ENCODE data around the gene RAB8A.
A peak's percentile ranks its signal among the peaks of the same experiment; 100 is the strongest.

DNA sequence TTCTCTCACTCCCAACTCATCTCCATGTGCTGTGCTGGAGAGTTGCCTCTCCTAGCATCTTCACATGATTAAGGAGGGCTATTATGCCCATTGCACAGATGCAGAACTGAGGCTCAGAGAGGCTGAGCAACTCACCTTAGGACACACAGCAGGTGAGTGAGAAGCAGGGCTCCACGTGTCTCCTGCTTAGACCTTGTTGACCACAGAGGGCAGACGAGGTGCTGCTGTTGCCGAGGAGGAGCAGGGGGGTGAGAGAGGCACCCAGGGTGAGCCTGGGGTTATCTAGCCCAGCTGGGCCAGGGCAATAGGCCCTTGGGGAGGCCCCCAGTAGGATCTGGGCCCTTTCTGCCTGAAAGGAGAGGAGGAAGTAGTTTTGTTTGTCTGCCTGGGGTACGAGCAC lies 29.4 kb downstream of the RAB8A start:
- TF ChIP-seq STAT5B (CRISPR knock-in tag; IDR thresholded peaks at IDR 0.05) (no peak), CEBPB (tag; IDR thresholded peaks at IDR 0.05) (no peak)
- TF ChIP-seq, protein P1, sequence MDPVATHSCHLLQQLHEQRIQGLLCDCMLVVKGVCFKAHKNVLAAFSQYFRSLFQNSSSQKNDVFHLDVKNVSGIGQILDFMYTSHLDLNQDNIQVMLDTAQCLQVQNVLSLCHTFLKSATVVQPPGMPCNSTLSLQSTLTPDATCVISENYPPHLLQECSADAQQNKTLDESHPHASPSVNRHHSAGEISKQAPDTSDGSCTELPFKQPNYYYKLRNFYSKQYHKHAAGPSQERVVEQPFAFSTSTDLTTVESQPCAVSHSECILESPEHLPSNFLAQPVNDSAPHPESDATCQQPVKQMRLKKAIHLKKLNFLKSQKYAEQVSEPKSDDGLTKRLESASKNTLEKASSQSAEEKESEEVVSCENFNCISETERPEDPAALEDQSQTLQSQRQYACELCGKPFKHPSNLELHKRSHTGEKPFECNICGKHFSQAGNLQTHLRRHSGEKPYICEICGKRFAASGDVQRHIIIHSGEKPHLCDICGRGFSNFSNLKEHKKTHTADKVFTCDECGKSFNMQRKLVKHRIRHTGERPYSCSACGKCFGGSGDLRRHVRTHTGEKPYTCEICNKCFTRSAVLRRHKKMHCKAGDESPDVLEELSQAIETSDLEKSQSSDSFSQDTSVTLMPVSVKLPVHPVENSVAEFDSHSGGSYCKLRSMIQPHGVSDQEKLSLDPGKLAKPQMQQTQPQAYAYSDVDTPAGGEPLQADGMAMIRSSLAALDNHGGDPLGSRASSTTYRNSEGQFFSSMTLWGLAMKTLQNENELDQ (CRISPR knock-in tag; IDR thresholded peaks at IDR 0.05; ENCODE audit: borderline replicate concordance): no peak
- TF ChIP-seq, protein P2, sequence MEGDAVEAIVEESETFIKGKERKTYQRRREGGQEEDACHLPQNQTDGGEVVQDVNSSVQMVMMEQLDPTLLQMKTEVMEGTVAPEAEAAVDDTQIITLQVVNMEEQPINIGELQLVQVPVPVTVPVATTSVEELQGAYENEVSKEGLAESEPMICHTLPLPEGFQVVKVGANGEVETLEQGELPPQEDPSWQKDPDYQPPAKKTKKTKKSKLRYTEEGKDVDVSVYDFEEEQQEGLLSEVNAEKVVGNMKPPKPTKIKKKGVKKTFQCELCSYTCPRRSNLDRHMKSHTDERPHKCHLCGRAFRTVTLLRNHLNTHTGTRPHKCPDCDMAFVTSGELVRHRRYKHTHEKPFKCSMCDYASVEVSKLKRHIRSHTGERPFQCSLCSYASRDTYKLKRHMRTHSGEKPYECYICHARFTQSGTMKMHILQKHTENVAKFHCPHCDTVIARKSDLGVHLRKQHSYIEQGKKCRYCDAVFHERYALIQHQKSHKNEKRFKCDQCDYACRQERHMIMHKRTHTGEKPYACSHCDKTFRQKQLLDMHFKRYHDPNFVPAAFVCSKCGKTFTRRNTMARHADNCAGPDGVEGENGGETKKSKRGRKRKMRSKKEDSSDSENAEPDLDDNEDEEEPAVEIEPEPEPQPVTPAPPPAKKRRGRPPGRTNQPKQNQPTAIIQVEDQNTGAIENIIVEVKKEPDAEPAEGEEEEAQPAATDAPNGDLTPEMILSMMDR (IDR thresholded peaks at IDR 0.05 in 2 of 3, conservative IDR thresholded peaks at IDR 0.05 in 1 of 3; ENCODE audit: insufficient read depth in 2 of 3, low read depth in 1 of 3, low read length in 3 of 3): peak; percentile 11 to 27 (median 19); a peak in 2 of 6 replicates
